DMS 273 treated with DMSO at 0.1 percent for 48 hours (cell line): ENCODE measurements around the gene CACNA1H.

Experiments
- DNase-seq: peaks from one replicate; lab custom pipeline; 2025; lab: John Stamatoyannopoulos, UW

CACNA1H gene

GRCh38 chr16:1143761-1144450, 9.0 kb upstream of the CACNA1H start:
- DNase-seq = no peak

- no peak for DNase-seq
Measured at GRCh38 chr16:1144476-1145382, 8.2 kb upstream of the CACNA1H start.

- no peak for DNase-seq
Measured at GRCh38 chr16:1145383-1146100, 7.4 kb upstream of the CACNA1H start.

GRCh38 chr16:1146409-1146808, 6.5 kb upstream of the CACNA1H start:
- no peak for DNase-seq

GRCh38 chr16:1147027-1147426, 5.9 kb upstream of the CACNA1H start:
- no peak for DNase-seq

GRCh38 chr16:1149101-1149636, 3.7 kb upstream of the CACNA1H start:
- no peak for DNase-seq

GRCh38 chr16:1150511-1150982, 2.4 kb upstream of the CACNA1H start:
- DNase-seq = no peak

GRCh38 chr16:1151424-1152122, 1.3 kb upstream of the CACNA1H start:
- DNase-seq = no peak

GRCh38 chr16:1152123-1152638, 725 bp upstream of the CACNA1H start:
- no peak for DNase-seq

GRCh38 chr16:1153480-1154160, 714 bp downstream of the CACNA1H start:
- no peak for DNase-seq

GRCh38 chr16:1154291-1154886, 1.5 kb downstream of the CACNA1H start:
- DNase-seq = no peak

- DNase-seq = no peak
Measured at GRCh38 chr16:1154887-1155331, 2.0 kb downstream of the CACNA1H start.

- no peak for DNase-seq
Measured at GRCh38 chr16:1155353-1156054, 2.6 kb downstream of the CACNA1H start.

GRCh38 chr16:1156055-1156982, 3.4 kb downstream of the CACNA1H start:
- DNase-seq = no peak

GRCh38 chr16:1156983-1157638, 4.2 kb downstream of the CACNA1H start:
- DNase-seq = no peak

GRCh38 chr16:1157639-1158455, 4.9 kb downstream of the CACNA1H start:
- no peak for DNase-seq
